Karpas-422 (cell line): ENCODE data around the gene MBP. TPM values are rescaled to one million over a fixed set of nuclear protein-coding genes. Genes with fewer than 3 reads are reported as not detected.
"Not testable (repeated sequence)": the region's sequence is repeated elsewhere in the genome, so short reads cannot be mapped to it uniquely, and the experiment has no call there.

Source experiments
- DNase-seq: peaks from one replicate; pipeline ENCODE4 v3.0.0-alpha.2; 2015
- H2AFZ ChIP-seq: fragments of 200-600 bp; sonication (generic); 2 replicates; pipeline ENCODE4 v1.6.1; 2014; ENCODE audit warnings: antibody characterized with exemption, low read length, mixed read lengths
- H3K27ac ChIP-seq: fragments of 200-600 bp; sonication (generic); 2 replicates; pipeline ENCODE4 v1.5.1; 2014; ENCODE audit warnings: mild to moderate bottlenecking, low read length, moderate library complexity
- H3K27me3 ChIP-seq: fragments of 200-600 bp; sonication (generic); 2 replicates; pipeline ENCODE4 v1.6.1; 2014; ENCODE audit warnings: low read length, mixed read lengths
- H3K36me3 ChIP-seq: fragments of 200-600 bp; sonication (generic); 2 replicates; pipeline ENCODE4 v1.6.1; 2014; ENCODE audit warnings: low read length, mixed read lengths; ENCODE audit not compliant: insufficient read depth
- H3K4me1 ChIP-seq: fragments of 200-600 bp; sonication (generic); 2 replicates; pipeline ENCODE4 v1.6.1; 2014; ENCODE audit warnings: mild to moderate bottlenecking, low read length, mixed read lengths
- H3K4me2 ChIP-seq: fragments of 200-600 bp; sonication (generic); 2 replicates; pipeline ENCODE4 v1.6.1; 2014; ENCODE audit warnings: low read length, low read depth, mild to moderate bottlenecking; ENCODE audit not compliant: poor library complexity, severe bottlenecking
- H3K4me3 ChIP-seq: fragments of 200-600 bp; sonication (generic); 2 replicates; pipeline ENCODE4 v1.5.1; 2014; ENCODE audit warnings: mild to moderate bottlenecking, antibody characterized with exemption, low read length, mixed read lengths
- H3K79me2 ChIP-seq: fragments of 200-600 bp; sonication (generic); 2 replicates; pipeline ENCODE4 v1.6.1; 2014; ENCODE audit warnings: mild to moderate bottlenecking, low read length, mixed read lengths
- H3K9ac ChIP-seq: fragments of 200-600 bp; sonication (generic); 2 replicates; pipeline ENCODE4 v1.6.0; 2014; ENCODE audit warnings: low read length
- H3K9me2 ChIP-seq: fragments of 200-600 bp; sonication (generic), shearing (Covaris generic); replicated peaks from 2 replicates; pipeline ENCODE4 v1.6.0; 2014; ENCODE audit warnings: mild to moderate bottlenecking, low read length, moderate library complexity; ENCODE audit not compliant: insufficient read depth
- H3K9me3 ChIP-seq: fragments of 300-700, 200-600 bp; sonication (generic); 2 replicates; pipeline ENCODE4 v1.6.1; 2014; ENCODE audit warnings: low read length, mixed read lengths
- H4K20me1 ChIP-seq: fragments of 200-600 bp; sonication (generic); 2 replicates; pipeline ENCODE4 v1.6.1; 2014; ENCODE audit warnings: mild to moderate bottlenecking, antibody characterized with exemption, low read length, low read depth; ENCODE audit not compliant: insufficient read depth
- total RNA-seq: library from RNA; depleted of rRNA; stranded (reverse); fragments of >200 nt; shearing (Covaris generic); gene quantifications from 2 replicates; pipeline ENCODE4 v1.2.3, GENCODE V29; 2014; ENCODE audit warnings: low replicate concordance

MBP gene
- total RNA-seq, 1 experiment from 2014 or later = 67.8 TPM

- Histone ChIP-seq H2AFZ (no peak overlapping the region), H3K36me3 (peaks cover 38% of the 10 kb centered on the region; the same call in 1 of the 2 replicates)
Measured at GRCh38 chr18:76952747-76953146, 179.8 kb downstream of the MBP start.

GRCh38 chr18:76951456-76952247, 180.9 kb downstream of the MBP start:
- H3K9me2 ChIP-seq = no peaks in the 10 kb centered on the region
- no peak overlapping the region for H3K4me2 ChIP-seq
- H3K27ac ChIP-seq = no peak overlapping the region
- no peak overlapping the region for H2AFZ ChIP-seq
- no peak overlapping the region for H3K4me3 ChIP-seq
- H4K20me1 ChIP-seq = no peaks in the 10 kb centered on the region
- H3K36me3 ChIP-seq = peaks cover 47% of the 10 kb centered on the region; the same call in 1 of the 2 replicates
- no peaks in the 10 kb centered on the region for H3K4me1 ChIP-seq
- H3K27me3 ChIP-seq = no peaks in the 10 kb centered on the region
- no peak for DNase-seq
- H3K9ac ChIP-seq = no peak overlapping the region
- H3K9me3 ChIP-seq = no peaks in the 10 kb centered on the region
- no peaks in the 10 kb centered on the region; the same call in 1 of the 2 replicates for H3K79me2 ChIP-seq

More at GRCh38 chr18:76952747-76953146, 179.8 kb downstream of the MBP start:
- Histone ChIP-seq H4K20me1 (no peaks in the 10 kb centered on the region), H3K27me3 (no peaks in the 10 kb centered on the region), H3K4me1 (no peaks in the 10 kb centered on the region), H3K9me3 (no peaks in the 10 kb centered on the region), H3K4me2 (no peak overlapping the region), H3K9ac (no peak overlapping the region), H3K9me2 (no peaks in the 10 kb centered on the region), H3K79me2 (no peaks in the 10 kb centered on the region; the same call in 1 of the 2 replicates), H3K27ac (no peak overlapping the region), H3K4me3 (no peak overlapping the region)
- DNase-seq = no peak

- Histone ChIP-seq H2AFZ (no peak overlapping the region), H3K79me2 (no peaks in the 10 kb centered on the region), H3K36me3 (peaks cover 37% of the 10 kb centered on the region), H3K4me3 (no peak overlapping the region), H3K27ac (no peak overlapping the region), H3K4me1 (no peaks in the 10 kb centered on the region), H3K4me2 (no peak overlapping the region), H3K9me2 (no peaks in the 10 kb centered on the region), H3K9me3 (no peaks in the 10 kb centered on the region), H3K9ac (no peak overlapping the region), H4K20me1 (no peaks in the 10 kb centered on the region), H3K27me3 (no peaks in the 10 kb centered on the region)
- no peak for DNase-seq
Measured at GRCh38 chr18:76948345-76948744, 184.2 kb downstream of the MBP start.

GRCh38 chr18:76944346-76944745, 188.2 kb downstream of the MBP start:
- H3K9me3 ChIP-seq, H3K9ac ChIP-seq, H3K27ac ChIP-seq, H3K79me2 ChIP-seq, DNase-seq, H3K4me2 ChIP-seq, H3K4me1 ChIP-seq, H3K9me2 ChIP-seq, H4K20me1 ChIP-seq, H2AFZ ChIP-seq, H3K27me3 ChIP-seq, H3K4me3 ChIP-seq: not testable (repeated sequence)
- H3K36me3 ChIP-seq = peaks cover 28% of the 10 kb centered on the region

GRCh38 chr18:76943542-76944339, 188.8 kb downstream of the MBP start:
- Histone ChIP-seq H3K9me3 (no peaks in the 10 kb centered on the region), H4K20me1 (no peaks in the 10 kb centered on the region), H3K4me1 (no peaks in the 10 kb centered on the region), H3K4me2 (no peak overlapping the region), H3K9me2 (no peaks in the 10 kb centered on the region), H3K4me3 (no peak overlapping the region), H3K36me3 (peaks cover 22% of the 10 kb centered on the region), H3K27me3 (no peaks in the 10 kb centered on the region), H3K79me2 (no peaks in the 10 kb centered on the region), H2AFZ (no peak overlapping the region), H3K27ac (no peak overlapping the region), H3K9ac (no peak overlapping the region)
- DNase-seq = no peak

GRCh38 chr18:76941284-76941683, 191.3 kb downstream of the MBP start:
- Histone ChIP-seq H3K9me2 (no peaks in the 10 kb centered on the region), H2AFZ (no peak overlapping the region), H3K4me1 (peaks cover 18% of the 10 kb centered on the region), H3K9ac (no peak overlapping the region), H3K27ac (no peak overlapping the region), H3K9me3 (no peaks in the 10 kb centered on the region), H4K20me1 (no peaks in the 10 kb centered on the region), H3K79me2 (no peaks in the 10 kb centered on the region), H3K36me3 (peaks cover 26% of the 10 kb centered on the region), H3K4me3 (no peak overlapping the region), H3K27me3 (no peaks in the 10 kb centered on the region), H3K4me2 (no peak overlapping the region)
- no peak for DNase-seq

GRCh38 chr18:76938619-76939018, 194.0 kb downstream of the MBP start:
- no peak overlapping the region for H3K27ac ChIP-seq
- H3K9ac ChIP-seq = no peak overlapping the region
- peaks cover 39% of the 10 kb centered on the region for H3K4me1 ChIP-seq
- H4K20me1 ChIP-seq = no peaks in the 10 kb centered on the region
- H3K4me2 ChIP-seq = no peak overlapping the region
- DNase-seq = no peak
- H2AFZ ChIP-seq = no peak overlapping the region
- H3K9me2 ChIP-seq = no peaks in the 10 kb centered on the region
- H3K4me3 ChIP-seq = no peak overlapping the region
- no peaks in the 10 kb centered on the region for H3K27me3 ChIP-seq
- H3K36me3 ChIP-seq = peaks cover 26% of the 10 kb centered on the region; the same call in 1 of the 2 replicates
- H3K9me3 ChIP-seq = no peaks in the 10 kb centered on the region
- peaks cover 10% of the 10 kb centered on the region; the same call in 1 of the 2 replicates for H3K79me2 ChIP-seq

GRCh38 chr18:76937597-76937996, 195.0 kb downstream of the MBP start:
- H2AFZ ChIP-seq = no peak overlapping the region
- H3K79me2 ChIP-seq = peaks cover 10% of the 10 kb centered on the region; the same call in 1 of the 2 replicates
- peaks cover 26% of the 10 kb centered on the region; the same call in 1 of the 2 replicates for H3K36me3 ChIP-seq
- H3K9me2 ChIP-seq = no peaks in the 10 kb centered on the region
- no peaks in the 10 kb centered on the region for H3K27me3 ChIP-seq
- H4K20me1 ChIP-seq = no peaks in the 10 kb centered on the region
- H3K4me1 ChIP-seq = peaks cover 40% of the 10 kb centered on the region
- H3K4me3 ChIP-seq = no peak overlapping the region
- no peak overlapping the region for H3K4me2 ChIP-seq
- no peaks in the 10 kb centered on the region for H3K9me3 ChIP-seq
- peak overlapping the region; percentile 31 for H3K27ac ChIP-seq
- no peak for DNase-seq
- H3K9ac ChIP-seq = no peak overlapping the region
